ENCODE results near the gene CDC42EP1. TPM values are rescaled to one million over a fixed set of nuclear protein-coding genes. Genes with fewer than 3 reads are reported as not detected.

CDC42EP1 gene
- total RNA-seq, 1 donor from 2014 or later, result 98.1 TPM

GRCh38 chr22:37566329-37566837 lies 6.1 kb downstream of the CDC42EP1 start:
- no peak for DNase-seq (ENCODE audit: low read depth)
- no peak for TF ChIP-seq CTCF (IDR thresholded peaks at IDR 0.05; ENCODE audit: insufficient read depth, low read length, poor library complexity, severe bottlenecking)
- Histone ChIP-seq H3K36me3 (ENCODE audit: control insufficient read depth, insufficient read depth, low read length) (peaks cover 11% of the 10 kb centered on the region), H3K27me3 (ENCODE audit: control insufficient read depth, insufficient read depth, low read length) (no peaks in the 10 kb centered on the region), H3K4me3 (ENCODE audit: low read depth, low read length) (no peak overlapping the region)

- Histone ChIP-seq H3K27me3 (ENCODE audit: control insufficient read depth, insufficient read depth, low read length) (no peaks in the 10 kb centered on the region), H3K36me3 (ENCODE audit: control insufficient read depth, insufficient read depth, low read length) (peaks cover 11% of the 10 kb centered on the region), H3K4me3 (ENCODE audit: low read depth, low read length) (no peak overlapping the region)
- no peak for DNase-seq (ENCODE audit: low read depth)
- peak; percentile 93 for TF ChIP-seq CTCF (IDR thresholded peaks at IDR 0.05; ENCODE audit: insufficient read depth, low read length, poor library complexity, severe bottlenecking)
Observed at GRCh38 chr22:37566903-37567798, 6.9 kb downstream of the CDC42EP1 start.

GRCh38 chr22:37568012-37568411 lies 7.7 kb downstream of the CDC42EP1 start:
- H3K36me3 ChIP-seq (ENCODE audit: control insufficient read depth, insufficient read depth, low read length), result peaks cover 11% of the 10 kb centered on the region
- DNase-seq (ENCODE audit: low read depth), result no peak
- no peak overlapping the region for H3K4me3 ChIP-seq (ENCODE audit: low read depth, low read length)
- H3K27me3 ChIP-seq (ENCODE audit: control insufficient read depth, insufficient read depth, low read length), result no peaks in the 10 kb centered on the region
- no peak for TF ChIP-seq CTCF (IDR thresholded peaks at IDR 0.05; ENCODE audit: insufficient read depth, low read length, poor library complexity, severe bottlenecking)

GRCh38 chr22:37568448-37569008 lies 8.2 kb downstream of the CDC42EP1 start:
- Histone ChIP-seq H3K36me3 (ENCODE audit: control insufficient read depth, insufficient read depth, low read length) (peaks cover 11% of the 10 kb centered on the region), H3K27me3 (ENCODE audit: control insufficient read depth, insufficient read depth, low read length) (no peaks in the 10 kb centered on the region), H3K4me3 (ENCODE audit: low read depth, low read length) (no peak overlapping the region)
- no peak for TF ChIP-seq CTCF (IDR thresholded peaks at IDR 0.05; ENCODE audit: insufficient read depth, low read length, poor library complexity, severe bottlenecking)
- DNase-seq (ENCODE audit: low read depth), result no peak

GRCh38 chr22:37569009-37569920 lies 9.0 kb downstream of the CDC42EP1 start:
- peaks cover 11% of the 10 kb centered on the region for H3K36me3 ChIP-seq (ENCODE audit: control insufficient read depth, insufficient read depth, low read length)
- DNase-seq (ENCODE audit: low read depth), result no peak
- no peak for TF ChIP-seq CTCF (IDR thresholded peaks at IDR 0.05; ENCODE audit: insufficient read depth, low read length, poor library complexity, severe bottlenecking)
- no peaks in the 10 kb centered on the region for H3K27me3 ChIP-seq (ENCODE audit: control insufficient read depth, insufficient read depth, low read length)
- H3K4me3 ChIP-seq (ENCODE audit: low read depth, low read length), result no peak overlapping the region
